ENCODE results near the gene ABCC4.
"Not testable (repeated sequence)": the region's sequence is repeated elsewhere in the genome, so short reads cannot be mapped to it uniquely, and the experiment has no call there.

ABCC4 gene

GRCh38 chr13:95192998-95193397 lies 108.3 kb downstream of the ABCC4 start:
- no peak for DNase-seq

DNA sequence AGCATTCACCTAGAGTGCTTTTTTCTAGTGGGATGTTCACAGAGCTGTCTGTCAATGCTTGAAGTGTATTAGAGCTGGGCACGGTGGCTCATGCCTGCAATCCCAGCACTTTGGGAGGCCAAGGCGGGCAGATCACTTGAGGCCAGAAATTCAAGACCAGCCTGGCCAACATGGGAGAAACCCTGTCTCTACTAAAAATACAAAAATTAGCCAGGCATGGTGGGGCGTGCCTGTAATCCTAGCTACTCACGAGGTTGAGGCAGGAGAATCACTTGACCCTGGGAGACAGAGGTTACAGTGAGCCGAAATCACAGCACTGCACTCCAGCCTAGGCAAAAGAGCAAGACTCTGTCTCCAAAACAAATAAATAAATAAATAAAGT lies 108.7 kb downstream of the ABCC4 start:
- DNase-seq = not testable (repeated sequence)

GRCh38 chr13:95191821-95192563 lies 109.3 kb downstream of the ABCC4 start:
- DNase-seq = peak; percentile 63

DNA sequence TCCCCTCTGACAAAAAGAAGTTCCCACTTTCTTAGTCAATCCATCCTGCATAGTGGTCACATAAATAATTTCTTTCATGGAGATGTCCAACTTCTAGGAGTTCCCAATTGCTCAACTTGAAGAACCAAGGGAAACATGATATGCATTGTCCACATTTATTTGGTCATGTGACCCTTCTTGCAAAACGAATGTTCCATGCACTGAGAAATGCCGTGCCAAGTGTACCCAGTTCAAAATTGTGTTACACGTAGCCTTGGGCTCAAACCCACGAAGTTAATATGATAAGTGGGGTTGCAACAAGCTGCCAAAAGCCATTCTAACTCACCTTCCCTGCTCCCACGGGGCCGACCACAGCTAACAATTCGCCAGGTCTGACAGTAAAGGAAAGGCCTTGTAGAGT lies 113.1 kb downstream of the ABCC4 start:
- DNase-seq = no peak

DNA sequence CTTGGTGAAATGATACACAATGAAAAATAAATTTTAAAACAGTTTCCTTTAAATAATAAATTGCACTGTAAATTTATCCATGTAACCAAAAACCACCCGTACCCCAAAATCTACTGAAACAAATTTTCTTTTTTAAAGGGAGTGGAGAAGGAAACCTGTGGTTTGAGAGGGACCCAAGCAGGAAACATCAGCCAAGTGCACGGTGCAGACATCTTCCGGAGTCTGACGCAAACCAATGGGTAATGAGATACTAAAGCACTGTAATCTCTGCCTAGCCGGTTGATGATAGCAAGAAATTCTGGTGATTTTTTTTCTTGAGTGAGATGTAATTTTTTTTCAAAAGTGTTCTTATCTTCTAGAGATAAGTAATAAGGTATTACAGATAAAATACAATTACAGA lies 115.4 kb downstream of the ABCC4 start:
- DNase-seq = no peak

- no peak for DNase-seq
These were observed 115.9 kb downstream of the ABCC4 start for GRCh38 chr13:95185311-95185710.

GRCh38 chr13:95184317-95184716 lies 116.9 kb downstream of the ABCC4 start:
- no peak for DNase-seq

GRCh38 chr13:95182570-95183265 lies 118.5 kb downstream of the ABCC4 start:
- DNase-seq = no peak

DNA sequence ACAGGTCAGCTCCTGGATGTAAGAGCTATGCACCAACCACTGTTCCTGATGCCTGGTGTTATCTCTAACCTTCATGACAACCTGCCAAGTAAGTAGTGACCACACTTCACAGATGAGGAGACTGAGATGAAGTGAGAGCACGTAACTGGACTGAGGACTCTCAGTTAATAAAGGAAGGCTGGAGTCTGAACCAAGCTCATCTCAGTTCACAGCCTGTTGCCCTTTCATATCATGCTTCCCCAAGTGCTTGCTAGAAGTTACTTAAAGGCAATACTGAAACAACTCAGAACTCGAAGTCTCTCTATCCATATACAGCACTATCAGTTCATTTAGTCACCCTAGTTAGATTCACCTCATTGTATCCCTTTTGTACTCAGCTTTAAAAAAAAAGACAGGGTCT lies 119.7 kb downstream of the ABCC4 start:
- DNase-seq = no peak

- no peak for DNase-seq
These were observed 120.6 kb downstream of the ABCC4 start for GRCh38 chr13:95180513-95181245.

DNA sequence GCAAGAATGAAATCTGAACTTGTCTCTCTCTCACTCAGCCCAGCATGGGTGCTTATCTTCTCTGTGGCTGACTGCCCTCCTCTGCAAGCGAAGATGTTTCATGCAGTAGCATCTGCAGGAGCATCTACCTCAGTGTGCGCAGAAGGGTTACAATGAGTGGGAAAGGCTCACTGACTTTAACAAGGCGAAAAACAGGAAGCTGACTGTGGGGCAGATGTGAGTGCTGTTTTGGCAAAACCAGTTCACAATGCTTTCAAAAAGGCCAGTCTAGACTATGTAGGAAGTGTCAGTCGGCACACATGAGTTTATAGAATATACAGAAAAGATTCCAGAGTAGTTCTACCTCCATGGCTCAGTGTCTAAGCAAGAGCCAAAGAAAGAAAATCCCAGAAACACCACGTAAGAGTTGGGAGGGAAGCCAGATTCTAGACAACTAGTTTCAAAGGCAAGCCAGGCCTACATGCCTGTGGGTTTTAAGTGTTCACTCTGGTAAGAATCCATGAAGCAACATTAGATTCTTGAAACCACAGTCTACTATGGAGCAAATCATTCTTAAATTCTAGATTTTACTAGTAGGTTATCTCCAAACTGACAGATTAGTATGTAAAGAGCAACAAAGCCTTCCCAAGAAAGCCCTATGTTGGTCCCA lies 124.5 kb downstream of the ABCC4 start:
- no peak for DNase-seq

DNA sequence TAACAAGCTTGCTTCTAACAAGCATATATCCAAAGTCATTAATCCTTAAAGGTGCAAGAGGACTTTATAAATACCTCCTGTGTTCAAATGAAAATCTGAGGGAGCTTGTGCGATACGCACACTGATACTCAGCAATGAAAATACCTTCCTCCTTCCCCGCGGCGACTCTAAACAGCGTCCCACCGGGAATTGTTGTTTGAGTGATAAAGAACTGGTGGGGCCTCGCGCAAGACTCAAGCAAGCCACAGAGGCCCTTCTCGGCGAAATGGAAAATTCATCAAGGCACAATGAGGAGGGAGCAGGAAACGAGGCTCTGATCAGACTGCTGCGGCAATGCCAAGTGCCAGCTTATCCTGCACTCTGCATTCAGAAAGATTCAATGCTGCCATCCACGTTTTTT lies 126.7 kb downstream of the ABCC4 start:
- DNase-seq = no peak

DNA sequence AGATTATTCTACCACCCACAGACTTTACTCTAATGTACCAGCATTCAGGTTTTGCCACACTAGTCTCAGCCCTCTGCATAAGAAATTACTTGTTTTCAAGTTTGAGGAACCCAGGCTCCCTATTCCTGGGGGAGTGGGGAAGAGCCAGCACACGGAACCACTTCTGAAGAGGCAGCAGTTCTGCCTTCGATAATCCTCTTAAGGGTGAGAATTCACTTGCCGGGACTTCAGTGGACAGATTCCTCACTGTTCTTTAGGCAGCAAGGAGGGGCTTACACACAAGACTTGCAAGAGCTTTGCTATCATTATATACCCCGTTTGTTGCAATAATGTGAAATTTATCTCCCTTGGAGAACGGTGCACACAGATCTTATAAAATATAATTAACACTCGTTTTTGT lies 133.1 kb downstream of the ABCC4 start:
- DNase-seq = no peak

DNA sequence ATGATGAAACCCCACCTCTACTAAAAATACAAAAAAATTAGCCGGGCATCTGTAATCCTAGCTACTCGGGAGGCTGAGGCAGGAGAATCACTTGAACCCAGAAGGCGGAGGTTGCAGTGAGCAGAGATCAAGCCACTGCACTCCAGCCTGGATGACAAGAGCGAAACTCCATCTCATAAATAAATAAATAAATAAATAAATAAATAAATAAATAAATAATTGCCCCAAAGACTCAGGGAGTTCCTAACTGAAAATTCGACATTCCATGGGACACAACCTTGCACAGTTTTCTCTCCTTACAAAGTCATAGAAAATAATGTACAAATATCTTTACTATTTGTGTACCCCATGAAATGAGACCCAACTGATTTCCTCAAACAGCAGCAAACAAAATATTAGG lies 134.2 kb downstream of the ABCC4 start:
- not testable (repeated sequence) for DNase-seq

GRCh38 chr13:95164830-95165229 lies 136.4 kb downstream of the ABCC4 start:
- no peak for DNase-seq

GRCh38 chr13:95160112-95160906 lies 140.9 kb downstream of the ABCC4 start:
- DNase-seq = no peak

DNA sequence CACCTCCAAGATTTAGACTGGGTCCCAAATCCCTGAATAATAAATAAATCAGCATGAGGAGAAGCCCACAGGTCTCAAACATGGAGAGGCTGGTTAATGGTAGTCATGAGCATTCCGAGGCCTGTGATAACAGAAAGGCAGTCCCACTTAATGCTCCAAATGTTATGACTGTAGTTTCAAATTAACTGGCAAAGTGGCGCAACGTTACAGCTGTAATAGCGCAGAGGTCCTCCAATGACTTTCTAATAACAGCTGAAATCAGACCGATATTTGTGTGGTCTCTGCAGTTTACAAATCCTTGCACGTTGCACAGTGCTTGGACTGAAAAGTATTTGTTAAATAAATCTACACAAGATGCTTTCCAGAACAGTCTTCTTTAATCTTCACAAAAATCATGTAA lies 141.8 kb downstream of the ABCC4 start:
- no peak for DNase-seq

- no peak for DNase-seq
These were observed 145.0 kb downstream of the ABCC4 start for GRCh38 chr13:95156208-95156607.

DNA sequence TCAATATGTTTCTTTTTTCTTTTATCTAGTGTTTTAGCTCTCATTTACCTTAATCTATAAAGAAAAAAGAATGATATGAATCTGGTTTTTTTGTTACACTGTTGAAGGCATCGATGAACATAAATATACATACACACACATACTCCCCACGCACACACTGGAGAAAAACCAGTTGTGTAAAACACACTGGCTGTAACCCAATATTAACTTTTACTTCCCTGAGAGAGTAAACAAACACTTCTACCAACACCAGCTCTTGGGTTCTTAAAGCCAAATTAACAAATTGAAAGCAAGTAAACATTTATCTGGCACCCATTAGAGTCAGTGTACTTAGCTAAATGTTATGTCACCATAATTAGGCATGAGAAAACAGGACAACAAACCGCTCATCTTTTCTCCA lies 145.7 kb downstream of the ABCC4 start:
- DNase-seq = no peak

GRCh38 chr13:95155093-95155492 lies 146.2 kb downstream of the ABCC4 start:
- DNase-seq = no peak

- DNase-seq = no peak
These were observed 146.8 kb downstream of the ABCC4 start for GRCh38 chr13:95154413-95154886.

- no peak for DNase-seq
These were observed 147.4 kb downstream of the ABCC4 start for GRCh38 chr13:95153647-95154412.
